ENCODE measurements around the gene NSRP1. TPM values are rescaled to one million over a fixed set of nuclear protein-coding genes. Genes with fewer than 3 reads are reported as not detected.
A peak's percentile ranks its signal among the peaks of the same experiment; 100 is the strongest.

The NSRP1 gene
- total RNA-seq, 1 donor from 2014 or later, result 20.2 TPM

DNA sequence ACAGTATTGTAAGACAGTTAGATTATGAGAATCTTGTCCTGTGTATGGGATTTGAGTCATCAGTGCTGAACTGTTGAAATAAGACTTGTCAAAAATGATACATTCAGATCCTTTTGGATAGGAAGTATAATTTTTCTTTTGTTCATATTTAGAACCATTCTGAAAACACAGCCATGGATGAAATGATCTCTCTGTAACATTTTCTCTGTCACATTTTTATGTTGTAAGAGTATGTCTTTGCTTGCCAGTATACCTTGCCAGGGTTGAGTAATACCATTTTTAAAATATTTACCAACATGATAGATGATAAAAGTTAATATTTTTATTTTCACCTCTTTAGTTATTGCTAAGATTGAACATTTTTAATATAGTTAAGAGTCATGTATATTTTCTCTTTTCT lies 45.0 kb downstream of the NSRP1 start:
- DNase-seq (ENCODE audit: low spot score), result no peak
- Mint-ChIP-seq H3K4me1 (ENCODE audit: unreplicated experiment) (peaks cover 12% of the 10 kb centered on the region), H3K27ac (ENCODE audit: unreplicated experiment) (no peak overlapping the region), H3K4me3 (ENCODE audit: unreplicated experiment) (no peak overlapping the region), H3K27me3 (ENCODE audit: unreplicated experiment) (no peaks in the 10 kb centered on the region), H3K9me3 (ENCODE audit: unreplicated experiment) (no peaks in the 10 kb centered on the region), H3K36me3 (ENCODE audit: low read depth, unreplicated experiment) (peaks cover 21% of the 10 kb centered on the region)
- TF ChIP-seq, protein P1, sequence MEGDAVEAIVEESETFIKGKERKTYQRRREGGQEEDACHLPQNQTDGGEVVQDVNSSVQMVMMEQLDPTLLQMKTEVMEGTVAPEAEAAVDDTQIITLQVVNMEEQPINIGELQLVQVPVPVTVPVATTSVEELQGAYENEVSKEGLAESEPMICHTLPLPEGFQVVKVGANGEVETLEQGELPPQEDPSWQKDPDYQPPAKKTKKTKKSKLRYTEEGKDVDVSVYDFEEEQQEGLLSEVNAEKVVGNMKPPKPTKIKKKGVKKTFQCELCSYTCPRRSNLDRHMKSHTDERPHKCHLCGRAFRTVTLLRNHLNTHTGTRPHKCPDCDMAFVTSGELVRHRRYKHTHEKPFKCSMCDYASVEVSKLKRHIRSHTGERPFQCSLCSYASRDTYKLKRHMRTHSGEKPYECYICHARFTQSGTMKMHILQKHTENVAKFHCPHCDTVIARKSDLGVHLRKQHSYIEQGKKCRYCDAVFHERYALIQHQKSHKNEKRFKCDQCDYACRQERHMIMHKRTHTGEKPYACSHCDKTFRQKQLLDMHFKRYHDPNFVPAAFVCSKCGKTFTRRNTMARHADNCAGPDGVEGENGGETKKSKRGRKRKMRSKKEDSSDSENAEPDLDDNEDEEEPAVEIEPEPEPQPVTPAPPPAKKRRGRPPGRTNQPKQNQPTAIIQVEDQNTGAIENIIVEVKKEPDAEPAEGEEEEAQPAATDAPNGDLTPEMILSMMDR (IDR thresholded peaks at IDR 0.05; ENCODE audit: unreplicated experiment), result no peak

DNA sequence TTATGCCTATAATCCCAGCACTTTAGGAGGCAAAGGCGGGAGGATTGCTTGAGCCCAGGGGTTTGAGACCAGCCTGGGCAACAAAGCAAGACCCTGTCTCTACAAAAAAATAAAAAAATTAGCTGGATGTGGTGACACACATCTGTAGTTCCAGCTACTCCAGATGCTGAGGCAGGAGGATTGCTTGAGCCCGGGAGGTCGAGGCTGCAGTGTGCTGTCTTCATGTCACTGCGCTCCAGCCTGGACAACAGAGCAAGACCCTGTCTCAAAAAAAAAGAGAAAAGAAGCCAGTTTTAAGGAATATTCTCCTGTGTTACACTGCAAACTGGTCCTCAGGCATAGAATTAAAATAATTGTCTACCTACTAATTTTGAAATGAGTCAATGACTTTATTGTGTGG lies 47.9 kb downstream of the NSRP1 start:
- peaks cover 14% of the 10 kb centered on the region for H3K4me1 Mint-ChIP-seq (ENCODE audit: unreplicated experiment)
- H3K9me3 Mint-ChIP-seq (ENCODE audit: unreplicated experiment), result no peaks in the 10 kb centered on the region

DNA sequence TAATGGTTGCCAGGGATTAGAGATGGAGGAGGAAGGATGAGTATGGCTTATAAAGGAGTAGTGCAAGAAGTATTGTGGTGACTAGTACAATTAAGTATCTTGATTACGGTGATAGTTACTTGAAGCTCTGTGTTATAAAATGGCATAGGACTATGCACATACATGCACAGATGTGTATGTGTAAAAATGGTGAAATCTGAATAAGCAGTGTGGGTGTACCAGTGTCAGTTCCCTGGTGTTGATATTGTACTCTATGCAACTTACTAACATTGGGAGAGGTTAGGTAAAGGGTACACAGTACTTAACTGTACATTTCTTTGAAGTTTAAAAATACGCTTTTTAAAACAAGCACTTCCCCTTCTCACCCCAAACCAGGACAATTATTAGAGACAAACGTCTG lies 48.5 kb downstream of the NSRP1 start:
- H3K27me3 Mint-ChIP-seq (ENCODE audit: unreplicated experiment), result no peaks in the 10 kb centered on the region
- peaks cover 14% of the 10 kb centered on the region for H3K4me1 Mint-ChIP-seq (ENCODE audit: unreplicated experiment)
- TF ChIP-seq, protein P1 (IDR thresholded peaks at IDR 0.05; ENCODE audit: unreplicated experiment), result no peak
- DNase-seq (ENCODE audit: low spot score), result no peak
- H3K36me3 Mint-ChIP-seq (ENCODE audit: low read depth, unreplicated experiment), result peaks cover 7% of the 10 kb centered on the region
- H3K27ac Mint-ChIP-seq (ENCODE audit: unreplicated experiment), result no peak overlapping the region
- no peak overlapping the region for H3K4me3 Mint-ChIP-seq (ENCODE audit: unreplicated experiment)
- no peaks in the 10 kb centered on the region for H3K9me3 Mint-ChIP-seq (ENCODE audit: unreplicated experiment)

More for the DNA sequence above, 47.9 kb downstream of the NSRP1 start:
- H3K36me3 Mint-ChIP-seq (ENCODE audit: low read depth, unreplicated experiment), result peaks cover 12% of the 10 kb centered on the region
- H3K4me3 Mint-ChIP-seq (ENCODE audit: unreplicated experiment), result no peak overlapping the region
- no peak overlapping the region for H3K27ac Mint-ChIP-seq (ENCODE audit: unreplicated experiment)
- TF ChIP-seq, protein P1 (IDR thresholded peaks at IDR 0.05; ENCODE audit: unreplicated experiment), result no peak
- no peaks in the 10 kb centered on the region for H3K27me3 Mint-ChIP-seq (ENCODE audit: unreplicated experiment)
- no peak for DNase-seq (ENCODE audit: low spot score)

DNA sequence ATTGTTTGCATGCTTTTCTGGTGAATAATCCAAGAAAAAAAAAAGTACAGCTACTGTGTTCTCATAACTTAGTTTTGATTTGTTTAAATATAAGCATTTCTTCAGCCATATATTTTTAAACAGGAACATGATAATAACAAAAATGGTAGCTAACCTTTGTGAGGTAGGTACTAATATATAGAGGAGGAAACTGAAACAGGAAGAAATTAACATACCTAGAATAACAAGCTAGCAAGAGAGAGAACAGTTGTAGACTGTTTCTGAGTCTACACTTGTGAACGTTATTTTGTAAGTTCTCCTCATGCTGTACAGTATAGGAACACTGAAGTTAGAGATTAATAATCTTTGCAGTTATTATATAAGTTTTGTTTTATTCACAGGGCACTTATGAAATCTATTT lies 49.3 kb downstream of the NSRP1 start:
- DNase-seq (ENCODE audit: low spot score), result no peak
- no peaks in the 10 kb centered on the region for H3K27me3 Mint-ChIP-seq (ENCODE audit: unreplicated experiment)
- H3K4me3 Mint-ChIP-seq (ENCODE audit: unreplicated experiment), result no peak overlapping the region
- H3K4me1 Mint-ChIP-seq (ENCODE audit: unreplicated experiment), result peaks cover 17% of the 10 kb centered on the region
- TF ChIP-seq, protein P1 (IDR thresholded peaks at IDR 0.05; ENCODE audit: unreplicated experiment), result no peak
- peak overlapping the region; percentile 21 for H3K27ac Mint-ChIP-seq (ENCODE audit: unreplicated experiment)
- peaks cover 3% of the 10 kb centered on the region for H3K36me3 Mint-ChIP-seq (ENCODE audit: low read depth, unreplicated experiment)
- no peaks in the 10 kb centered on the region for H3K9me3 Mint-ChIP-seq (ENCODE audit: unreplicated experiment)

DNA sequence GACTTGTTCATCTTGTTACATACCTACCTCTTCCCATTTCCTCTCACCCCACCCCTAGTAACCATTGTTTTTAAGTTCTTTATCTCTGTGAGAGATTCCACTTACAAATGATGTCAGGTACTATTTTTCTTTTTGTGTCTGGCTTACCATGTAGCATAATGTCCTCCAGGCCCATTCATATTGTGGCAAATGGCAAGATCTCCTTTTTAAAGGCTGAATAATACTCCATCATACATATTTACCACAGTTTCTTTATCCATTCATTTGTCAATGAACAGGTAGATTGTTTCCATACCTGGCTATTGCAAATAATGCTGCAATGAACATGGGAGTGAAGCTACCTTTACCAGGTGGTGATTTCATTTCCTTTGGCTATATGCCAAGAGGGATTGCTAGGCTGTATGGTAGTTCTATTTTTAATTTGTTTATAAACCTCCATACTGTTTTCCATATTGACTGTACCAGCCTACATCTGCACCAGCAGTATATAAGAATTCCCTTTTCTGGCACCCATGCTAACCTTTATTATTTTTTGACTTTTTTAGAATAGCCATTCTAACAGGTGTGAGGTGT lies 53.9 kb downstream of the NSRP1 start:
- H3K27ac Mint-ChIP-seq (ENCODE audit: unreplicated experiment), result peak overlapping the region; percentile 65

More for the DNA sequence above, 53.9 kb downstream of the NSRP1 start:
- peaks cover 14% of the 10 kb centered on the region for H3K4me1 Mint-ChIP-seq (ENCODE audit: unreplicated experiment)
- H3K9me3 Mint-ChIP-seq (ENCODE audit: unreplicated experiment), result no peaks in the 10 kb centered on the region
- no peak overlapping the region for H3K4me3 Mint-ChIP-seq (ENCODE audit: unreplicated experiment)
- peaks cover 8% of the 10 kb centered on the region for H3K36me3 Mint-ChIP-seq (ENCODE audit: low read depth, unreplicated experiment)
- no peak for DNase-seq (ENCODE audit: low spot score)
- no peaks in the 10 kb centered on the region for H3K27me3 Mint-ChIP-seq (ENCODE audit: unreplicated experiment)
- TF ChIP-seq, protein P1 (IDR thresholded peaks at IDR 0.05; ENCODE audit: unreplicated experiment), result no peak
